GM12878 (cell line): ENCODE results near the gene CAMTA1. TPM values are rescaled to one million over a fixed set of nuclear protein-coding genes. Genes with fewer than 3 reads are reported as not detected.

Source experiments
- ATAC-seq: fragments of 200-7000 bp; cut with Tn5 transposase; 3 replicates; pipeline ENCODE4 v1.9.1; 2020; ENCODE audit warnings: mild to moderate bottlenecking, moderate library complexity
- BruUV-seq: library from RNA; stranded (reverse); fragments of 400-500 nt; replicated peaks from 2 replicates; lab custom pipeline; 2021; lab: Mats Ljungman, UMichigan
- CTCF ChIA-PET: fragments of 300-600 bp; sonication (Branson Sonifier 250); formaldehyde crosslinking; extraction: SDS; loops from one replicate; lab custom pipeline; 2021; ENCODE audit warnings: inconsistent platforms; lab: Yijun Ruan, JAX
- POLR2A ChIA-PET: fragments of 350-600 bp; formaldehyde crosslinking; extraction: SDS; loops from one replicate; lab custom pipeline; 2021; ENCODE audit warnings: inconsistent platforms; lab: Charles Lee
- RAD21 ChIA-PET: fragments of 300-600 bp; sonication (Branson Sonifier 250); formaldehyde crosslinking; loops from one replicate; lab custom pipeline; 2023; ENCODE audit warnings: antibody characterized with exemption; ENCODE audit not compliant: unreplicated experiment; lab: Charles Lee
- SMC1A ChIA-PET: fragments of 300-600 bp; sonication (Branson Sonifier 250); formaldehyde crosslinking; loops from one replicate; lab custom pipeline; 2023; ENCODE audit not compliant: unreplicated experiment, uncharacterized antibody; lab: Charles Lee
- DNase-seq: peaks from one replicate; pipeline ENCODE4 v3.0.0-alpha.2; 2011; ENCODE audit warnings: low read depth, low spot score
- FAIRE-seq: peaks from 3 replicates; lab custom pipeline; 2011; peaks lifted over from hg19 to GRCh38; lab: Jason Lieb, UNC
- H2AFZ ChIP-seq: 2 replicates; pipeline ENCODE4 v1.6.0; 2011; ENCODE audit warnings: low read depth, low read length, control low read depth; ENCODE audit not compliant: control insufficient read depth
- H3K27ac ChIP-seq: 2 replicates; pipeline ENCODE4 v1.5.1; 2011; ENCODE audit warnings: control low read depth; ENCODE audit not compliant: control insufficient read depth, insufficient read depth
- H3K27me3 ChIP-seq, 2 experiments: replicated peaks in 1 of 2; 2 replicates each; pipeline versions ENCODE4 v1.6.0 to v1.6.1; 2011; ENCODE audit warnings: low read length in 1 of 2; ENCODE audit not compliant: control insufficient read depth in 2 of 2, insufficient read depth in 2 of 2
- H3K36me3 ChIP-seq, 2 experiments: 2 replicates each; pipeline ENCODE4 v1.5.1; 2011; ENCODE audit warnings: low read length in 1 of 2; ENCODE audit not compliant: control insufficient read depth in 2 of 2, insufficient read depth in 2 of 2
- H3K4me1 ChIP-seq: 2 replicates; pipeline ENCODE4 v1.6.1; 2011; ENCODE audit warnings: mild to moderate bottlenecking, low read length, moderate library complexity, mixed read lengths; ENCODE audit not compliant: control insufficient read depth, insufficient read depth
- H3K4me2 ChIP-seq: 2 replicates; pipeline ENCODE4 v1.6.0; 2011; ENCODE audit warnings: control low read depth; ENCODE audit not compliant: control insufficient read depth, insufficient read depth
- H3K4me3 ChIP-seq: fragments of 200-600 bp; sonication (generic); 2 replicates; pipeline ENCODE4 v1.5.1; 2016
- H3K79me2 ChIP-seq: 2 replicates; pipeline ENCODE4 v1.6.0; 2011; ENCODE audit warnings: low read length; ENCODE audit not compliant: control insufficient read depth, insufficient read depth
- H3K9ac ChIP-seq: 2 replicates; pipeline ENCODE4 v1.8.0; 2011; ENCODE audit warnings: low read length, control low read depth, mixed read lengths; ENCODE audit not compliant: control insufficient read depth, insufficient read depth
- H3K9me3 ChIP-seq: replicated peaks from 3 replicates; pipeline ENCODE4 v1.5.1; 2011; ENCODE audit warnings: mild to moderate bottlenecking, low read length; ENCODE audit not compliant: control insufficient read depth, insufficient read depth
- H4K20me1 ChIP-seq: 2 replicates; pipeline ENCODE4 v1.6.0; 2011; ENCODE audit not compliant: control insufficient read depth, insufficient read depth
- BACH1 ChIP-seq: fragments of 450-650 bp; IDR thresholded peaks from 2 replicates; pipeline ENCODE4 v1.6.1; 2017; ENCODE audit warnings: mild to moderate bottlenecking, borderline replicate concordance
- CHD2 ChIP-seq: IDR thresholded peaks from 2 replicates; pipeline ENCODE4 v1.6.1; 2011; ENCODE audit warnings: low read depth, low read length, improper control_type of control experiment, borderline replicate concordance
- EP300 ChIP-seq, 2 experiments: fragments of 150-350 bp in 1 of 2; IDR thresholded peaks; 2 replicates each; pipeline ENCODE4 v1.6.1; 2011 to 2012; ENCODE audit warnings: low read depth in 2 of 2, low read length in 2 of 2, borderline replicate concordance in 1 of 2, improper control_type of control experiment in 1 of 2, inconsistent platforms in 1 of 2; ENCODE audit not compliant: control insufficient read depth in 1 of 2
- ESRRA ChIP-seq: IDR thresholded peaks from 2 replicates; pipeline ENCODE4 v1.6.1; 2012; ENCODE audit warnings: mild to moderate bottlenecking, low read length, improper control_type of control experiment
- FOXK2 ChIP-seq: fragments of 450-650 bp; IDR thresholded peaks from 2 replicates; pipeline ENCODE4 v1.6.1; 2017; ENCODE audit warnings: mild to moderate bottlenecking, moderate library complexity
- HSF1 ChIP-seq: fragments of 150-350 bp; IDR thresholded peaks from 2 replicates; pipeline ENCODE4 v1.6.1; 2014; ENCODE audit warnings: mild to moderate bottlenecking, low read depth, low read length
- KLF5 ChIP-seq: fragments of 450-650 bp; IDR thresholded peaks from 2 replicates; pipeline ENCODE4 v1.6.1; 2014; ENCODE audit warnings: mild to moderate bottlenecking; ENCODE audit not compliant: partially characterized antibody
- LARP7 ChIP-seq: fragments of 450-650 bp; IDR thresholded peaks from 2 replicates; pipeline ENCODE4 v1.6.1; 2017; ENCODE audit warnings: mild to moderate bottlenecking
- MEF2B ChIP-seq: fragments of 450-650 bp; IDR thresholded peaks from 2 replicates; pipeline ENCODE4 v1.6.1; 2018; ENCODE audit warnings: mild to moderate bottlenecking, moderate library complexity; ENCODE audit not compliant: partially characterized antibody, poor library complexity, severe bottlenecking
- MYB ChIP-seq: fragments of 150-350 bp; IDR thresholded peaks from 2 replicates; pipeline ENCODE4 v1.6.1; 2014; ENCODE audit warnings: mild to moderate bottlenecking, low read depth, low read length, borderline replicate concordance
- NR2F1 ChIP-seq: fragments of 450-650 bp; conservative IDR thresholded peaks from 2 replicates; pipeline ENCODE4 v1.6.1; 2017; ENCODE audit warnings: mild to moderate bottlenecking
- SP1 ChIP-seq: IDR thresholded peaks from one replicate; pipeline ENCODE4 v1.6.1; 2011; ENCODE audit warnings: low read depth, low read length
- SRF ChIP-seq, 2 experiments: IDR thresholded peaks; 2 replicates each; pipeline ENCODE4 v1.6.1; 2011; ENCODE audit warnings: low read depth in 2 of 2, low read length in 2 of 2, mild to moderate bottlenecking in 1 of 2, moderate library complexity in 1 of 2
- WGBS: methylation state at CpG from one replicate; pipeline ENCODE4 v1.1.6; 2016; ENCODE audit warnings: low lambda C conversion rate; ENCODE audit not compliant: insufficient replicate concordance, insufficient coverage; ENCODE audit errors: missing lambda C conversion rate; 5-methylcytosine and 5-hydroxymethylcytosine counted together
- in situ Hi-C: fragments of 300-500 bp; cut with MboI; formaldehyde crosslinking; loops from 9 replicates; pipeline ENCODE4 v1.14.3; 2018; ENCODE audit warnings: mixed read lengths
- intact Hi-C: fragments of 100-400 bp; cut with micrococcal nuclease; formaldehyde crosslinking; loops from one replicate; pipeline ENCODE4 v1.14.2; 2022; ENCODE audit not compliant: unreplicated experiment
- polyA plus RNA-seq, 11 experiments: library from polyadenylated mRNA; depleted of rRNA in 4 of 11; unstranded in 6 of 11; stranded (reverse) in 5 of 11; fragments of >200 nt; fragmentation: Nextera tagmentation in 4 of 11; fragmentation: Illumina TruSeq in 1 of 11; extraction: Ambion mirVana in 4 of 11; extraction: Trizol in 1 of 11; gene quantifications; 1 replicate in 1 of 11; 2 replicates in 10 of 11; pipeline versions ENCODE4 v1.2.1 to v1.2.3, GENCODE V29; 2011 to 2016; ENCODE audit warnings: inconsistent platforms in 2 of 11, missing spikeins in 2 of 11, low read depth in 1 of 11
- total RNA-seq, 4 experiments: library from RNA; depleted of rRNA in 3 of 4; stranded (reverse); fragments of >200 nt in 3 of 4; fragmentation: Illumina TruSeq in 1 of 4; extraction: Trizol in 1 of 4; gene quantifications; 2 replicates each; pipeline versions ENCODE4 v1.2.1 to v1.2.3, GENCODE V29; 2013 to 2021
- TF ChIP-seq, protein P1 (sequence below), 3 experiments: IDR thresholded peaks in 2 of 3; conservative IDR thresholded peaks in 1 of 3; 2 replicates each; pipeline ENCODE4 v1.5.1; 2011; ENCODE audit warnings: low read depth in 3 of 3, low read length in 3 of 3, mild to moderate bottlenecking in 3 of 3, control low read depth in 2 of 3, moderate library complexity in 2 of 3, inconsistent platforms in 1 of 3, mixed read lengths in 1 of 3; ENCODE audit not compliant: control insufficient read depth in 2 of 3, insufficient read depth in 1 of 3; ENCODE audit errors: extremely low read depth in 1 of 3

CAMTA1 gene
- total and polyA plus RNA-seq, 10 of the 15 experiments (the other 5 are each of a cell fraction or from before 2014, with no cell fraction given), result 37.7 to 148 (median 76.4) TPM

DNA sequence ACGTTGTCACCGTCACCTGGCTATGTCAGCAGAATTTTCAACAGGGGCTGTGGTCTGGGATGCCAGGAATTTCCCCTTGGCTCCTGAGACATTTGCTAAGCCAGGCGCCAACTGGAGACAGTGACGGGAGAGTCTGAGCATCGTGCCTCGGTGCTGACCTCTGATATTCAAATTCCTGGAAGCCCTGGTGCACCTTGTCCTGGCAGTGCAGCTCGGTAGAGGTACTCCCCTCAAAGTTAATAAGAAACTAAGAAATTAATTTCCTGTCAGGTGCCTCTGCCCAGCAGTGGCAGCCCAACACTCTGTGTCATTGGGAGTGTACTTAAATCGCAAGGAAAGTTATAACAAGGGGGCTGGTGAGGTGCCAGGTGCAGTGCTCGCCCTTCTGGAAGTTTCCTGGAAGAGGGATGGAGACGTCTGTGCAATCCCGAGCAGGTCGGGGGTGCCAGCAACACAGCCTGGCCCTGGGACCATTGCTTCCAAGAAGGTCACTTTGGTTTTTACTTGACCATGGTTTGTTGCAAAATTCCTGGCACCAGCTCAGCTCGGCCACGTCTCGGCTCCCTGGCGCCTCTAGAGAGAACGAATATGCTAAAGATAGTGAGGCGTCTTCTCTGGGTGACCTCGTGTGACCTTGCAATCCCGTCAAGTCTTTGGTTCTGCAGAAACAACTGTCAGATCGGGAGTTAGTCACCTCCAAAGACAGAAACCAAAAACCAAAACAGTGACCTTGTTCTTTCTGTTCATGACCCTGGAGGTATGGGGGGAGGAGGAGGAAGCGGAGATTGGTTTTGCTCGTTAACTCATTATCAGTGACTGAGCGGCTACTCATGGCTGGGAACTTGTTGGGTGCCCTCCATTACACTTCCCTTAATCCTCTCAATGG is 836.3 kb downstream of the CAMTA1 start:
- Histone ChIP-seq H3K27me3 (peaks cover 5% of the 10 kb centered on the region in 2 experiments), H3K4me3 (no peak overlapping the region), H3K27ac (no peak overlapping the region), H2AFZ (no peak overlapping the region), H3K4me1 (no peaks in the 10 kb centered on the region), H4K20me1 (no peaks in the 10 kb centered on the region), H3K4me2 (no peak overlapping the region), H3K36me3 (no peaks in the 10 kb centered on the region), H3K79me2 (no peaks in the 10 kb centered on the region), H3K9ac (no peak overlapping the region), H3K9me3 (no peaks in the 10 kb centered on the region)
- CTCF ChIA-PET, result no interaction called here
- BruUV-seq, result no TSS peak
- intact Hi-C loops (no loop called here), in situ Hi-C loops (no loop called here)
- FAIRE-seq (no peak), ATAC-seq (no peak), DNase-seq (no peak)
- SMC1A ChIA-PET, result no interaction called here
- no peak for TF ChIP-seq SRF (IDR thresholded peaks at IDR 0.05; ENCODE audit: low read depth in 2 of 2, low read length in 2 of 2)
- TF ChIP-seq NR2F1, result 0 out of 2 replicates have a peak, but pooled peaks have one; percentile 20
- POLR2A ChIA-PET, result no interaction called here
- RAD21 ChIA-PET, result no interaction called here
- 31% methylated on average over 24 of the region's 24 CpGs for WGBS

DNA sequence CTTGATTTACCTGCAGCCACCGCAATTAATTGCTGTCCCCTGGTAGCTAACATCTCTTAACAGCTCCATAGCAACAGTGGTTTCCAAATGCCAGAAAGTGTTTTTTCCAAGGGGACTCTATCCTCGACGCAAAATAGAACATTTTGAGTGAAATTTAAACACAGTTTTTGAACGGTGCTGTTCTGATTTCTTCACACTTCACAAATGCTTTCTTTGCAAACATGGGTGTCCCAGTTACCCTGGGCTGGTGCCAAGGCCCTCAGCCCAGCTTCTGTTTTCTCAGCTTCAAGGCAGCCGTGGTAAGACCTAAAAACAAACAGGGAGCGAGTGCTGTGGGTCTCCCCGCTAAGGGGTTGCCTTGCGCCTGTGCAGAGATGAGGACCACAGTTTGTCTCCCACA is 838.6 kb downstream of the CAMTA1 start:
- Histone ChIP-seq H3K4me3 (no peak overlapping the region), H3K79me2 (no peaks in the 10 kb centered on the region), H2AFZ (no peak overlapping the region), H3K27me3 (peaks cover 8% of the 10 kb centered on the region in 2 experiments), H3K9me3 (no peaks in the 10 kb centered on the region), H3K4me2 (no peak overlapping the region), H3K27ac (no peak overlapping the region), H3K36me3 (no peaks in the 10 kb centered on the region), H4K20me1 (no peaks in the 10 kb centered on the region), H3K9ac (no peak overlapping the region), H3K4me1 (no peaks in the 10 kb centered on the region)
- no TSS peak for BruUV-seq
- 17% methylated on average over 8 of the region's 8 CpGs for WGBS
- ChIA-PET SMC1A (no interaction called here), CTCF (no interaction called here), RAD21 (no interaction called here), POLR2A (no interaction called here)
- intact Hi-C loops (no loop called here), in situ Hi-C loops (no loop called here)
- ATAC-seq (no peak), FAIRE-seq (no peak), DNase-seq (no peak)
- TF ChIP-seq EP300 (IDR thresholded peaks at IDR 0.05; ENCODE audit: borderline replicate concordance in 1 of 2, control insufficient read depth in 1 of 2, low read depth in 2 of 2, low read length in 2 of 2) (no peak), FOXK2 (no peak), KLF5 (no peak), BACH1 (no peak), HSF1 (no peak), SP1 (no peak), MYB (no peak), MEF2B (no peak), ESRRA (no peak), LARP7 (no peak), CHD2 (no peak)
- TF ChIP-seq, protein P1, sequence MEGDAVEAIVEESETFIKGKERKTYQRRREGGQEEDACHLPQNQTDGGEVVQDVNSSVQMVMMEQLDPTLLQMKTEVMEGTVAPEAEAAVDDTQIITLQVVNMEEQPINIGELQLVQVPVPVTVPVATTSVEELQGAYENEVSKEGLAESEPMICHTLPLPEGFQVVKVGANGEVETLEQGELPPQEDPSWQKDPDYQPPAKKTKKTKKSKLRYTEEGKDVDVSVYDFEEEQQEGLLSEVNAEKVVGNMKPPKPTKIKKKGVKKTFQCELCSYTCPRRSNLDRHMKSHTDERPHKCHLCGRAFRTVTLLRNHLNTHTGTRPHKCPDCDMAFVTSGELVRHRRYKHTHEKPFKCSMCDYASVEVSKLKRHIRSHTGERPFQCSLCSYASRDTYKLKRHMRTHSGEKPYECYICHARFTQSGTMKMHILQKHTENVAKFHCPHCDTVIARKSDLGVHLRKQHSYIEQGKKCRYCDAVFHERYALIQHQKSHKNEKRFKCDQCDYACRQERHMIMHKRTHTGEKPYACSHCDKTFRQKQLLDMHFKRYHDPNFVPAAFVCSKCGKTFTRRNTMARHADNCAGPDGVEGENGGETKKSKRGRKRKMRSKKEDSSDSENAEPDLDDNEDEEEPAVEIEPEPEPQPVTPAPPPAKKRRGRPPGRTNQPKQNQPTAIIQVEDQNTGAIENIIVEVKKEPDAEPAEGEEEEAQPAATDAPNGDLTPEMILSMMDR (IDR thresholded peaks at IDR 0.05 in 2 of 3, conservative IDR thresholded peaks at IDR 0.05 in 1 of 3; ENCODE audit: control insufficient read depth in 2 of 3, extremely low read depth in 1 of 3, insufficient read depth in 1 of 3, low read depth in 3 of 3, low read length in 3 of 3), result no peak
